Right ventricle myocardium superior (tissue), 1 donor: ENCODE measurements around the gene ESYT3. TPM values are rescaled to one million over a fixed set of nuclear protein-coding genes. Genes with fewer than 3 reads are reported as not detected.
A peak's percentile ranks its signal among the peaks of the same experiment; 100 is the strongest.
"Not testable (repeated sequence)": the region's sequence is repeated elsewhere in the genome, so short reads cannot be mapped to it uniquely, and the experiment has no call there.

Experiments
- ATAC-seq: fragments of 200-7000 bp; cut with Tn5 transposase; one replicate; pipeline ENCODE4 v1.9.1; 2020; ENCODE audit warnings: mild to moderate bottlenecking; ENCODE audit not compliant: poor library complexity
- DNase-seq: peaks from one replicate; pipeline ENCODE4 v3.0.0-alpha.2; 2020
- intact Hi-C: fragments of 100-400 bp; cut with DNase I; formaldehyde crosslinking; loops from one replicate; pipeline ENCODE4 v1.11.2; 2022
- total RNA-seq: library from RNA; stranded (reverse); fragmentation: NEBNext Ultra II Directional; extraction: Animal tissue kit (Norgen Biotek cat#: 25700); gene quantifications from one replicate; pipeline ENCODE4 v1.2.1, GENCODE V29; 2021
- donor health status: DM: no; HTN: yes; CAD: no; lungs with severe emphysema.

The ESYT3 gene
- total RNA-seq, 1 donor from 2014 or later = 0.65 TPM

GRCh38 chr3:138470687-138471086 lies 36.3 kb downstream of the ESYT3 start:
- ATAC-seq = peak; percentile 69
- intact Hi-C loops = no loop called here
- DNase-seq = no peak

- no peak for DNase-seq
- intact Hi-C loops = no loop called here
- no peak for ATAC-seq
Observed at GRCh38 chr3:138471481-138471880, 37.1 kb downstream of the ESYT3 start.

- intact Hi-C loops = no loop called here
- DNase-seq (no peak), ATAC-seq (no peak)
Observed at GRCh38 chr3:138472141-138472825, 37.9 kb downstream of the ESYT3 start.

GRCh38 chr3:138473391-138473790 lies 39.0 kb downstream of the ESYT3 start:
- DNase-seq = no peak
- intact Hi-C loops = no loop called here
- ATAC-seq = no peak

GRCh38 chr3:138474163-138474562 lies 39.7 kb downstream of the ESYT3 start:
- ATAC-seq (no peak), DNase-seq (no peak)
- intact Hi-C loops = no loop called here

- ATAC-seq = peak; percentile 21
- no peak for DNase-seq
- intact Hi-C loops = no loop called here
Observed at GRCh38 chr3:138476526-138476925, 42.1 kb downstream of the ESYT3 start.

GRCh38 chr3:138477120-138477519 lies 42.7 kb downstream of the ESYT3 start:
- DNase-seq (no peak), ATAC-seq (no peak)

GRCh38 chr3:138477801-138478200 lies 43.4 kb downstream of the ESYT3 start:
- ATAC-seq = no peak
- no peak for DNase-seq
- intact Hi-C loops = no loop called here

More at GRCh38 chr3:138477120-138477519, 42.7 kb downstream of the ESYT3 start:
- intact Hi-C loops = no loop called here

- intact Hi-C loops = no loop called here
- ATAC-seq = peak; percentile 51
Observed at GRCh38 chr3:138479438-138479863, 45.0 kb downstream of the ESYT3 start.

GRCh38 chr3:138484672-138485071 lies 50.3 kb downstream of the ESYT3 start:
- DNase-seq, intact Hi-C loops: not testable (repeated sequence)

More at GRCh38 chr3:138479438-138479863, 45.0 kb downstream of the ESYT3 start:
- no peak for DNase-seq

GRCh38 chr3:138486580-138486979 lies 52.2 kb downstream of the ESYT3 start:
- intact Hi-C loops, DNase-seq, ATAC-seq: not testable (repeated sequence)

More at GRCh38 chr3:138484672-138485071, 50.3 kb downstream of the ESYT3 start:
- ATAC-seq = not testable (repeated sequence)

- DNase-seq (no peak), ATAC-seq (no peak)
- intact Hi-C loops = no loop called here
Observed at GRCh38 chr3:138491971-138492370, 57.6 kb downstream of the ESYT3 start.

GRCh38 chr3:138492980-138493675 lies 58.7 kb downstream of the ESYT3 start:
- DNase-seq (no peak), ATAC-seq (peak; percentile 18)
- intact Hi-C loops = no loop called here

GRCh38 chr3:138493804-138494606 lies 59.6 kb downstream of the ESYT3 start:
- no peak for DNase-seq
- no peak for ATAC-seq
- intact Hi-C loops = no loop called here

- DNase-seq (no peak), ATAC-seq (peak; percentile 92)
- intact Hi-C loops = no loop called here
Observed at GRCh38 chr3:138494607-138494929, 60.2 kb downstream of the ESYT3 start.

- ATAC-seq, DNase-seq, intact Hi-C loops: not testable (repeated sequence)
Observed at GRCh38 chr3:138495638-138496037, 61.2 kb downstream of the ESYT3 start.

GRCh38 chr3:138496436-138496835 lies 62.0 kb downstream of the ESYT3 start:
- intact Hi-C loops = no loop called here
- DNase-seq (no peak), ATAC-seq (no peak)

GRCh38 chr3:138497021-138497420 lies 62.6 kb downstream of the ESYT3 start:
- intact Hi-C loops = no loop called here

GRCh38 chr3:138497851-138498250 lies 63.4 kb downstream of the ESYT3 start:
- DNase-seq = no peak
- no peak for ATAC-seq
- intact Hi-C loops = no loop called here

More at GRCh38 chr3:138497021-138497420, 62.6 kb downstream of the ESYT3 start:
- ATAC-seq (no peak), DNase-seq (no peak)
